HG02763 (cell line): ENCODE measurements around the gene LRP8.

Source experiments
- ATAC-seq: cut with Tn5 transposase; IDR thresholded peaks from one replicate; pipeline ENCODE4 v1.9.1; 2021; ENCODE audit warnings: mild to moderate bottlenecking, moderate library complexity; ENCODE audit not compliant: unreplicated experiment

Gene LRP8

GRCh38 chr1:53359934-53360276 is 32.0 kb upstream of the LRP8 start:
- no peak for ATAC-seq

- ATAC-seq = no peak
Measured at GRCh38 chr1:53359225-53359933, 31.5 kb upstream of the LRP8 start.

GRCh38 chr1:53356637-53357036 is 28.8 kb upstream of the LRP8 start:
- no peak for ATAC-seq

GRCh38 chr1:53354119-53354518 is 26.2 kb upstream of the LRP8 start:
- ATAC-seq = no peak

GRCh38 chr1:53352561-53352960 is 24.7 kb upstream of the LRP8 start:
- no peak for ATAC-seq

GRCh38 chr1:53350853-53351767 is 23.2 kb upstream of the LRP8 start:
- ATAC-seq = no peak

GRCh38 chr1:53349968-53350852 is 22.3 kb upstream of the LRP8 start:
- no peak for ATAC-seq

GRCh38 chr1:53349369-53349835 is 21.5 kb upstream of the LRP8 start:
- no peak for ATAC-seq

- no peak for ATAC-seq
Measured at GRCh38 chr1:53348486-53349368, 20.9 kb upstream of the LRP8 start.

GRCh38 chr1:53346814-53347176 is 18.9 kb upstream of the LRP8 start:
- no peak for ATAC-seq

- no peak for ATAC-seq
Measured at GRCh38 chr1:53345996-53346813, 18.3 kb upstream of the LRP8 start.

GRCh38 chr1:53344921-53345838 is 17.3 kb upstream of the LRP8 start:
- peak; percentile 69 for ATAC-seq

- no peak for ATAC-seq
Measured at GRCh38 chr1:53343831-53344668, 16.2 kb upstream of the LRP8 start.

GRCh38 chr1:53342735-53343470 is 15.0 kb upstream of the LRP8 start:
- no peak for ATAC-seq

- no peak for ATAC-seq
Measured at GRCh38 chr1:53341961-53342707, 14.3 kb upstream of the LRP8 start.

- no peak for ATAC-seq
Measured at GRCh38 chr1:53341521-53341895, 13.6 kb upstream of the LRP8 start.
